ENCODE data around the gene TRAF1. TPM values are rescaled to one million over a fixed set of nuclear protein-coding genes. Genes with fewer than 3 reads are reported as not detected.

TRAF1 gene
- total RNA-seq, 1 donor from 2014 or later, result 8.0 TPM

DNA sequence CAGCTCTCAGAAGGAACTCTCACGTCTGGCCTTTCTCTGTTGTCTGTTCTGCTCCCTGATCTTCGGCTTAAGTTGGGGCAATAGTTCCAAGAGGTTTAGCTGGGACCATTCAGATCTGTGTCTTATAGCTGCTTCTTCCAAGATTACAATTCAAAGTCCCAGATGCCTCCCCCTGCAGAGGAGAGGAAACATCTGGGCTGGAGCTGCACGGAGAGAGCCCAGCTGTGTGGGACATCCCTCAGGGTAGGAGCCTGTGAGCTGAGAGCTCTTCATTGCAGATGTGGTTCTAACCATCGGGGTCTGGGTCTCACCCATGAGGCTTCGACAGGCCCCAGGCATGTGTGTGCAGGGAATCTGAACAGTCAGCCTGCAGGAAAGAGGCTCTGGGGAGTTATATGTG is 40.6 kb downstream of the TRAF1 start:
- Mint-ChIP-seq H3K27me3 (ENCODE audit: low read depth) (peaks cover 4% of the 10 kb centered on the region), H3K4me1 (peaks cover 22% of the 10 kb centered on the region), H3K36me3 (no peaks in the 10 kb centered on the region), H3K27ac (peak overlapping the region; percentile 51), H3K4me3 (no peak overlapping the region), H3K9me3 (no peaks in the 10 kb centered on the region)
- DNase-seq (ENCODE audit: low spot score in 2 of 2, unreplicated experiment in 2 of 2), result no peak
- TF ChIP-seq, protein P1, sequence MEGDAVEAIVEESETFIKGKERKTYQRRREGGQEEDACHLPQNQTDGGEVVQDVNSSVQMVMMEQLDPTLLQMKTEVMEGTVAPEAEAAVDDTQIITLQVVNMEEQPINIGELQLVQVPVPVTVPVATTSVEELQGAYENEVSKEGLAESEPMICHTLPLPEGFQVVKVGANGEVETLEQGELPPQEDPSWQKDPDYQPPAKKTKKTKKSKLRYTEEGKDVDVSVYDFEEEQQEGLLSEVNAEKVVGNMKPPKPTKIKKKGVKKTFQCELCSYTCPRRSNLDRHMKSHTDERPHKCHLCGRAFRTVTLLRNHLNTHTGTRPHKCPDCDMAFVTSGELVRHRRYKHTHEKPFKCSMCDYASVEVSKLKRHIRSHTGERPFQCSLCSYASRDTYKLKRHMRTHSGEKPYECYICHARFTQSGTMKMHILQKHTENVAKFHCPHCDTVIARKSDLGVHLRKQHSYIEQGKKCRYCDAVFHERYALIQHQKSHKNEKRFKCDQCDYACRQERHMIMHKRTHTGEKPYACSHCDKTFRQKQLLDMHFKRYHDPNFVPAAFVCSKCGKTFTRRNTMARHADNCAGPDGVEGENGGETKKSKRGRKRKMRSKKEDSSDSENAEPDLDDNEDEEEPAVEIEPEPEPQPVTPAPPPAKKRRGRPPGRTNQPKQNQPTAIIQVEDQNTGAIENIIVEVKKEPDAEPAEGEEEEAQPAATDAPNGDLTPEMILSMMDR (IDR thresholded peaks at IDR 0.05; ENCODE audit: unreplicated experiment), result no peak

DNA sequence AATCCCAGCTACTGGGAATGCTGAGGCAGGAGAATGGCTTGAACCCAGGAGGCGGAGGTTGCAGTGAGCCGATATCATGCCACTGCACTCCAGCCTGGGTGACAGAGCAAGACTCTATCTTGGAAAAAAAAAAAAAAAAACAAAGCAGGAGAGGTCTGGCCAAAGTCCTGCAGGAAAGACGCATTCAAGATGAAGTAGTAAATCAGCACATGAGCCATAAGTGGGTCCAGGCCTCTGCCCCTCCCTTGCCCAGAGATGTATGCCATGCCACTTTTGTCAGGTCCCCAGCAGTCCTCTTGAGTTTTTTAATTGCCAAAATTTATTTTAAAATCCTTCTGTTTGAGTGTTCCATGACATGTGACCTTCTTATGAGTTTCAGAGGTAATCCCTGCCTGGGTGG is 41.1 kb downstream of the TRAF1 start:
- TF ChIP-seq, protein P1 (IDR thresholded peaks at IDR 0.05; ENCODE audit: unreplicated experiment), result no peak
- no peak for DNase-seq (ENCODE audit: low spot score in 2 of 2, unreplicated experiment in 2 of 2)
- H3K4me1 Mint-ChIP-seq, result peaks cover 17% of the 10 kb centered on the region
- H3K4me3 Mint-ChIP-seq, result no peak overlapping the region
- peak overlapping the region; percentile 39 for H3K27ac Mint-ChIP-seq
- H3K27me3 Mint-ChIP-seq (ENCODE audit: low read depth), result peaks cover 9% of the 10 kb centered on the region
- no peaks in the 10 kb centered on the region for H3K9me3 Mint-ChIP-seq
- H3K36me3 Mint-ChIP-seq, result no peaks in the 10 kb centered on the region

DNA sequence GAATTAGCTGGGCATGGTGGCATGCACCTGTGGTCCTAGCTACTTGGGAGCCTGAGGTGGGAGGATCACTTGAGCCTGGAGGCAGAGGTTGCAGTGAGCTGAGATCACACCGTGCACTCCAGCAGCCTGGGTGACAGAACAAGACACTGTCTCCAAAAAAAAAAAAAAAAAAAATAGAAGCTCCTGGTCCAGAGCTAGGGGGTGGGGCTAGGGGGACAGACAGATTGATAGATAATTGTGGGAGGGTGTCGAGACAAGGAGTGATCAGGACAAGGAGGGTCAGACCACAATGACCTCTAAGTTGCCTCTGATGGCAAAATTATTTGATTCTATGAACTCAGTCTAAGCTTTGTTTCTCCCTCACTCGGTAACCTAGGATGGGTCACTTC is 43.0 kb downstream of the TRAF1 start:
- Mint-ChIP-seq H3K4me3 (no peak overlapping the region), H3K27me3 (ENCODE audit: low read depth) (peaks cover 26% of the 10 kb centered on the region), H3K27ac (no peak overlapping the region), H3K4me1 (peaks cover 8% of the 10 kb centered on the region), H3K36me3 (no peaks in the 10 kb centered on the region), H3K9me3 (no peaks in the 10 kb centered on the region)
- TF ChIP-seq, protein P1 (IDR thresholded peaks at IDR 0.05; ENCODE audit: unreplicated experiment), result no peak
- DNase-seq (ENCODE audit: low spot score in 2 of 2, unreplicated experiment in 2 of 2), result no peak

DNA sequence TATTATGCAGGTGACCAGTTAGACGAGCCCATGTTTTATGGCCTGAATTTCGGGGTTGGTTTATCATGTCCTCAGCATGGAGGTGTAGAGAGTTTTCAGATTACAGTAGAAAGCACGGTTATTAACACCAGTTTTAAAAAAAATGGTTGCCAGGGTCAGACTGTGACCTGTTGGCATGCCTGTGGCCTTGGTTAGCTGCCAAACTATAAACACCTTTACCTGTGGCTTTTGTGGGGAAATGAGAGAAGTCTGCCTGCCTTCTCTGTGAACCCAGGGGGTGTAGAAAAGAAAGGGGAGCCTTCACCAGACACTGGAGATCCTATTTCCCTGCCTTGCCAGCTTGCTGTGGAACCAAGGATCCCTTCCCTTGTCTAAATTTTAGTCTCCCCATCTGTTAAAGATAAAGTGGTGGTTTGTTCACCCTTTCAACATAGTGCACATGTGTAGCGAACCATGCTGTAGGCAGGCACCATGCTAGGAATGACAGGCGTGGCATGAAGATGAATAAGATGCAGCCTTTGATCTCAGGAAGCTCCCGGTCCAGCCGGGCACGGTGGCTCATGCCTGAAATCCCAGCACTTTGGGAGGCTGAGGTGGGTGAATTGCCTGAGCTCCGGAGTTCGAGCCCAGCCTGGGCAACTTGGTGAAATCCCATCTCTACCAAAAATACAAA is 43.5 kb downstream of the TRAF1 start:
- peaks cover 31% of the 10 kb centered on the region for H3K27me3 Mint-ChIP-seq (ENCODE audit: low read depth)
- no peaks in the 10 kb centered on the region for H3K9me3 Mint-ChIP-seq
- no peak overlapping the region for H3K27ac Mint-ChIP-seq
- no peak for DNase-seq (ENCODE audit: low spot score in 2 of 2, unreplicated experiment in 2 of 2)
- H3K4me1 Mint-ChIP-seq, result peaks cover 12% of the 10 kb centered on the region
- TF ChIP-seq, protein P1 (IDR thresholded peaks at IDR 0.05; ENCODE audit: unreplicated experiment), result no peak
- no peaks in the 10 kb centered on the region for H3K36me3 Mint-ChIP-seq
- no peak overlapping the region for H3K4me3 Mint-ChIP-seq

DNA sequence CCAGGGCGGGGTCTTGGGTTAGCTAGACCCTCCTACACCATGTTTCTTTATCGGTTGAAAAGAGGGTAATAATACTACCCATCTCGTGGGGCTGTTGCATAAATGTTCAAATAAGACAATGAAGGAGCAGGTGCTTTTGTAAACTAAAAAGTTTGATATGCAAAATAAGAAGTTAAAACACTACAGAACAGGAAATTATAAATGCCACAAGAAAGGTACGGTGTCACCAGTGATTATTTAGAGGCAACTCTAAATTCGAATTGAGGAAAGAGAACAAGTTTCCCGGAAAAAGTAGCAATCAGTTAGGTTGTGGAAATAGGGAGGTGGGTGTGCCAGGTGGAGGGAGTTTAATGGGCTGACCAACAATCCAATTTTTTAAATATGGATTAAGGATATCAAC is 47.1 kb downstream of the TRAF1 start:
- TF ChIP-seq, protein P1 (IDR thresholded peaks at IDR 0.05; ENCODE audit: unreplicated experiment), result no peak
- DNase-seq (ENCODE audit: low spot score in 2 of 2, unreplicated experiment in 2 of 2), result no peak
- no peaks in the 10 kb centered on the region for H3K9me3 Mint-ChIP-seq
- no peak overlapping the region for H3K4me3 Mint-ChIP-seq
- H3K4me1 Mint-ChIP-seq, result peaks cover 14% of the 10 kb centered on the region
- H3K36me3 Mint-ChIP-seq, result peaks cover 1% of the 10 kb centered on the region
- H3K27me3 Mint-ChIP-seq (ENCODE audit: low read depth), result peaks cover 36% of the 10 kb centered on the region
- H3K27ac Mint-ChIP-seq, result no peak overlapping the region
